GM13977 (cell line): ENCODE data around the gene GPSM1.
"Not testable (repeated sequence)": the region's sequence is repeated elsewhere in the genome, so short reads cannot be mapped to it uniquely, and the experiment has no call there.

Source experiments
- DNase-seq: peaks from one replicate; pipeline ENCODE4 v3.0.0; 2012; ENCODE audit warnings: low spot score
- CTCF ChIP-seq: IDR thresholded peaks from 2 replicates; pipeline ENCODE4 v1.5.1; 2012; ENCODE audit warnings: mild to moderate bottlenecking, control low read depth; ENCODE audit not compliant: insufficient read depth; ENCODE audit errors: extremely low read depth, missing control alignments
- in situ Hi-C: fragments of 300-500 bp; cut with MboI; formaldehyde crosslinking; loops from one replicate; pipeline ENCODE4 v1.12.0; 2022; ENCODE audit warnings: low sequenced_read_pairs, low pct_unique_long_range_greater_than_20kb, mixed read lengths, inconsistent platforms; ENCODE audit not compliant: unreplicated experiment

Gene GPSM1

DNA sequence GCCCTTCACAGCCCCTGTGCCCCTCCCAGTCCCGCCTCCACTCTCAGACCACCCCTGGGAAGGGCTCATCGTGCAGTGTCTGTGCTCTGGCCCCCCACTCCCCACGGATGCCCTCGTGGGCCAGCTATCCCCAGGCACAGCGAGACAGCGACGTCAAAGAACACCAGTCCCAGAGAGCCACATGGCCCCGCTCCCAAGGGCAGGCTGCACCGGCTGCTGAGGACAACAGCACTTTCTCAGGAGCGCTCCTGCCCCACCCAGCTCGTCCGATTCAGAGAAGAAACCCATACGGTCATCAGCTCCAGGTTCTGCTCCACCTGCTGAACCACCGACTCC, 77.4 kb downstream of the GPSM1 start:
- TF ChIP-seq CTCF = no peak
- DNase-seq = no peak
- in situ Hi-C loops = no loop called here

GRCh38 chr9:136405481-136405880, 78.1 kb downstream of the GPSM1 start:
- in situ Hi-C loops = no loop called here
- no peak for TF ChIP-seq CTCF
- DNase-seq = no peak

GRCh38 chr9:136405904-136406303, 78.6 kb downstream of the GPSM1 start:
- in situ Hi-C loops, DNase-seq: not testable (repeated sequence)

DNA sequence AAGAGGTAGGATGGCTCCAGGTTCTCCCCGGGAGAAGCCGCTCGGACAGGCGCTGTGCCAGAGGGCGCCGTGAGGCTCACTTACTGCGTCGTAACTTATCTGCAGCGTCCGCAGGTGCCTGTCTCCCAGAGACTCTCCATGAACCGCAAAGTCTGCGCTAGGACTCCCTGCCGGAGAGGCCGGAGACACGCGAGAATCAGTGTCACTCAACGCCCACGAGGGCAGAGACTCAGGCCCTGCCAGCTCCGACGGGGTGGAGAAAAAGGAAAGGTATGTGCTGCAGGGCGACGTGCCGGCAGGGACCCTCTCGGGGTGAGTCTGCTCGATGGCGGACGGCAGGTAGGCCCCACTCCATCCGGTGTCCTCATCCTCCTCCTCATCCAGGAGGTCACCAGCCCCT, 79.7 kb downstream of the GPSM1 start:
- in situ Hi-C loops, DNase-seq: not testable (repeated sequence)

DNA sequence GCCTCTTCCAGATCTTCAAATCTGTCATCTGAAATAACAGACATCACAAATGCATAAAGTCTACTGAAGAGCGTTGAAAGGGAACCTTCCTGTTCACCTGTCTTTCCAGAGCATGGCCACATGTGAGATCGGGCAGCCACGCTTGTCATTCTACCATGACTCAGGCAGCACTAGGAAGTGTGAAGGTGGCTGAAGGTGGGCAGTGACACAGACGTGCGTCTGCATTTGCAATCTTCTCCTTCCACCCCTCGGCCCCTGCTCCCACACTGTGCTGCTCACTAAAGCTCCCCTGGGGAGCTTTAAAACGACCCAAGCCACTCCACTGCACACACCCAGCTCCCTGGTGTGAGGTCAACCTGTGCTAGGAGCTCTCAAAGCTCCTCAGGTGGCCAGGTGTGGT, 80.6 kb downstream of the GPSM1 start:
- no peak for TF ChIP-seq CTCF
- no peak for DNase-seq
- in situ Hi-C loops = no loop called here
